ENCODE data around the gene OBI1.

Gene OBI1

GRCh38 chr13:78609464-78610205 is 49.3 kb downstream of the OBI1 start:
- TF ChIP-seq, protein P1, sequence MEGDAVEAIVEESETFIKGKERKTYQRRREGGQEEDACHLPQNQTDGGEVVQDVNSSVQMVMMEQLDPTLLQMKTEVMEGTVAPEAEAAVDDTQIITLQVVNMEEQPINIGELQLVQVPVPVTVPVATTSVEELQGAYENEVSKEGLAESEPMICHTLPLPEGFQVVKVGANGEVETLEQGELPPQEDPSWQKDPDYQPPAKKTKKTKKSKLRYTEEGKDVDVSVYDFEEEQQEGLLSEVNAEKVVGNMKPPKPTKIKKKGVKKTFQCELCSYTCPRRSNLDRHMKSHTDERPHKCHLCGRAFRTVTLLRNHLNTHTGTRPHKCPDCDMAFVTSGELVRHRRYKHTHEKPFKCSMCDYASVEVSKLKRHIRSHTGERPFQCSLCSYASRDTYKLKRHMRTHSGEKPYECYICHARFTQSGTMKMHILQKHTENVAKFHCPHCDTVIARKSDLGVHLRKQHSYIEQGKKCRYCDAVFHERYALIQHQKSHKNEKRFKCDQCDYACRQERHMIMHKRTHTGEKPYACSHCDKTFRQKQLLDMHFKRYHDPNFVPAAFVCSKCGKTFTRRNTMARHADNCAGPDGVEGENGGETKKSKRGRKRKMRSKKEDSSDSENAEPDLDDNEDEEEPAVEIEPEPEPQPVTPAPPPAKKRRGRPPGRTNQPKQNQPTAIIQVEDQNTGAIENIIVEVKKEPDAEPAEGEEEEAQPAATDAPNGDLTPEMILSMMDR (IDR thresholded peaks at IDR 0.05; ENCODE audit: low read depth, low read length, missing control alignments), result no peak
- DNase-seq (ENCODE audit: low read depth), result no peak
- H3K4me3 ChIP-seq (ENCODE audit: low read depth, low read length), result peak overlapping the region; percentile 30

- peak overlapping the region; percentile 30 for H3K4me3 ChIP-seq (ENCODE audit: low read depth, low read length)
- TF ChIP-seq, protein P1 (IDR thresholded peaks at IDR 0.05; ENCODE audit: low read depth, low read length, missing control alignments), result no peak
- DNase-seq (ENCODE audit: low read depth), result no peak
These were observed 50.1 kb downstream of the OBI1 start for GRCh38 chr13:78608688-78609463.

DNA sequence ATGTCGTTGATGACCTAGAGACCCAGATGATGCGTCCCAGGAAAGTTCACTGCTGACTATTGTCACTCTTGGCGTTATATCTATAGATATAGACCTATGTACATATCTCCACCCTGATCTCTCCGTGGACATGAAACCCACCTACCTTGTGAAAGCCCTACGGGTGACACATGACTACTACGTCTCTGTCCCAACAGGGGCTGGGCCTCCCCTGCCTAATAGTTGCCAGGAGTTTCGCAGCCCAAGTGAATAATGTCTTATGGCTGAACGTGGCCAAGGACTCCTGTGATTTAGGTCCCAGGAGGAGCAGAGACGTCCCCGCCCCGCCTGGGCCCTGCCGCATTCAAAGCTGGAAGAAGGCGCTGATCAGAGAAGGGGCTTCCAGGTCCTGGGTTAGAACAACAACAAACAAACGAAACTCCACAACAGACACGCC is 50.7 kb downstream of the OBI1 start:
- TF ChIP-seq, protein P1 (IDR thresholded peaks at IDR 0.05; ENCODE audit: low read depth, low read length, missing control alignments), result no peak
- H3K4me3 ChIP-seq (ENCODE audit: low read depth, low read length), result no peak overlapping the region
- no peak for DNase-seq (ENCODE audit: low read depth)

GRCh38 chr13:78607409-78608251 is 51.3 kb downstream of the OBI1 start:
- no peak for DNase-seq (ENCODE audit: low read depth)
- H3K4me3 ChIP-seq (ENCODE audit: low read depth, low read length), result no peak overlapping the region
- TF ChIP-seq, protein P1 (IDR thresholded peaks at IDR 0.05; ENCODE audit: low read depth, low read length, missing control alignments), result no peak

- DNase-seq (ENCODE audit: low read depth), result no peak
- TF ChIP-seq, protein P1 (IDR thresholded peaks at IDR 0.05; ENCODE audit: low read depth, low read length, missing control alignments), result no peak
- no peak overlapping the region for H3K4me3 ChIP-seq (ENCODE audit: low read depth, low read length)
These were observed 52.2 kb downstream of the OBI1 start for GRCh38 chr13:78606471-78607408.

All from GM12864 (cell line).